Mesenchymal stem cell (in vitro differentiated cells and primary cell): ENCODE data around the gene VIT.
A peak's percentile ranks its signal among the peaks of the same experiment; 100 is the strongest.

Experiments
- DNase-seq: peaks from one replicate; pipeline ENCODE4 v3.0.0-alpha.2; 2013
- H2AFZ ChIP-seq: one replicate; pipeline ENCODE4 v1.6.1; 2013; ENCODE audit warnings: low read depth, mild to moderate bottlenecking, control low read depth, inconsistent platforms, low read length, moderate library complexity
- H2AK5ac ChIP-seq: 2 replicates; pipeline ENCODE4 v1.6.1; 2013; ENCODE audit warnings: low read length, moderate library complexity, mild to moderate bottlenecking, inconsistent platforms; ENCODE audit not compliant: severe bottlenecking
- H2BK120ac ChIP-seq: one replicate; pipeline ENCODE4 v1.6.1; 2013; ENCODE audit warnings: low read depth, mild to moderate bottlenecking, inconsistent platforms, low read length, moderate library complexity
- H2BK12ac ChIP-seq, 2 experiments: one replicate each; pipeline ENCODE4 v1.6.1; 2013; ENCODE audit warnings: inconsistent platforms in 2 of 2, low read length in 2 of 2, mild to moderate bottlenecking in 2 of 2, moderate library complexity in 2 of 2, control low read depth in 1 of 2
- H2BK15ac ChIP-seq: one replicate; pipeline ENCODE4 v1.6.1; 2013; ENCODE audit warnings: mild to moderate bottlenecking, low read depth, inconsistent platforms; ENCODE audit not compliant: poor library complexity, severe bottlenecking
- H2BK5ac ChIP-seq: 2 replicates; pipeline ENCODE4 v1.6.1; 2013; ENCODE audit warnings: low read depth, mild to moderate bottlenecking, low read length, control low read depth, inconsistent platforms; ENCODE audit not compliant: poor library complexity, severe bottlenecking
- H3K14ac ChIP-seq, 2 experiments: one replicate each; pipeline ENCODE4 v1.6.1; 2013; ENCODE audit warnings: inconsistent platforms in 2 of 2, low read length in 2 of 2, control low read depth in 1 of 2, mild to moderate bottlenecking in 1 of 2, moderate library complexity in 1 of 2
- H3K18ac ChIP-seq, 2 experiments: one replicate each; pipeline ENCODE4 v1.6.1; 2013; ENCODE audit warnings: inconsistent platforms in 2 of 2, low read length in 2 of 2, control low read depth in 1 of 2, low read depth in 1 of 2, mild to moderate bottlenecking in 1 of 2
- H3K23ac ChIP-seq, 2 experiments: one replicate each; pipeline ENCODE4 v1.6.1; 2013; ENCODE audit warnings: inconsistent platforms in 2 of 2, low read length in 2 of 2, mild to moderate bottlenecking in 2 of 2, moderate library complexity in 2 of 2, control low read depth in 1 of 2
- H3K27ac ChIP-seq: 2 replicates; pipeline ENCODE4 v1.5.1; 2013; ENCODE audit warnings: mild to moderate bottlenecking, moderate library complexity, low read length, control low read depth, inconsistent platforms; ENCODE audit not compliant: poor library complexity, severe bottlenecking
- H3K27me3 ChIP-seq, 2 experiments: 2 replicates each; pipeline versions ENCODE4 v1.6.1 to v1.7.0; 2013; ENCODE audit warnings: low read length in 2 of 2, mild to moderate bottlenecking in 2 of 2, moderate library complexity in 2 of 2, control low read depth in 1 of 2, inconsistent platforms in 1 of 2; ENCODE audit not compliant: control insufficient read depth in 1 of 2, insufficient read depth in 1 of 2
- H3K36me3 ChIP-seq, 2 experiments: 2 replicates each; pipeline versions ENCODE4 v1.6.1 to v1.7.0; 2013; ENCODE audit warnings: low read length in 2 of 2, control low read depth in 1 of 2, inconsistent platforms in 1 of 2, low read depth in 1 of 2, mild to moderate bottlenecking in 1 of 2; ENCODE audit not compliant: insufficient read depth in 2 of 2, control insufficient read depth in 1 of 2
- H3K4ac ChIP-seq, 2 experiments: one replicate each; pipeline ENCODE4 v1.6.1; 2013; ENCODE audit warnings: inconsistent platforms in 2 of 2, low read length in 2 of 2, mild to moderate bottlenecking in 2 of 2, moderate library complexity in 2 of 2, control low read depth in 1 of 2, low read depth in 1 of 2
- H3K4me1 ChIP-seq: 2 replicates; pipeline ENCODE4 v1.6.1; 2013; ENCODE audit warnings: low read depth, low read length, control low read depth; ENCODE audit not compliant: control insufficient read depth, insufficient read depth
- H3K4me2 ChIP-seq: 2 replicates; pipeline ENCODE4 v1.6.1; 2013; ENCODE audit warnings: low read length, mild to moderate bottlenecking, inconsistent platforms; ENCODE audit not compliant: poor library complexity, severe bottlenecking
- H3K4me3 ChIP-seq, 2 experiments: 2 replicates each; pipeline versions ENCODE4 v1.5.1 to v1.7.0; 2013; ENCODE audit warnings: low read length in 2 of 2, mild to moderate bottlenecking in 2 of 2, control low read depth in 1 of 2, low read depth in 1 of 2; ENCODE audit not compliant: insufficient read depth in 1 of 2
- H3K79me1 ChIP-seq: replicated peaks from 2 replicates; pipeline ENCODE4 v1.6.1; 2013; ENCODE audit warnings: mild to moderate bottlenecking, control low read depth, low read length, inconsistent platforms; ENCODE audit not compliant: poor library complexity, severe bottlenecking
- H3K9ac ChIP-seq: 2 replicates; pipeline ENCODE4 v1.7.0; 2013; ENCODE audit warnings: mild to moderate bottlenecking, low read length, moderate library complexity
- H3K9me3 ChIP-seq: 2 replicates; pipeline ENCODE4 v1.7.0; 2013; ENCODE audit warnings: mild to moderate bottlenecking, low read length; ENCODE audit not compliant: control insufficient read depth
- H4K8ac ChIP-seq: one replicate; pipeline ENCODE4 v1.6.1; 2013; ENCODE audit warnings: inconsistent platforms, mild to moderate bottlenecking, low read length, moderate library complexity
- H4K91ac ChIP-seq: one replicate; pipeline ENCODE4 v1.6.1; 2013; ENCODE audit warnings: mild to moderate bottlenecking, low read length, inconsistent platforms
- WGBS: methylation state at CpG from one replicate; pipeline ENCODE4 v1.1.7; 2013; ENCODE audit warnings: mixed read lengths; 5-methylcytosine and 5-hydroxymethylcytosine counted together

The VIT gene

DNA sequence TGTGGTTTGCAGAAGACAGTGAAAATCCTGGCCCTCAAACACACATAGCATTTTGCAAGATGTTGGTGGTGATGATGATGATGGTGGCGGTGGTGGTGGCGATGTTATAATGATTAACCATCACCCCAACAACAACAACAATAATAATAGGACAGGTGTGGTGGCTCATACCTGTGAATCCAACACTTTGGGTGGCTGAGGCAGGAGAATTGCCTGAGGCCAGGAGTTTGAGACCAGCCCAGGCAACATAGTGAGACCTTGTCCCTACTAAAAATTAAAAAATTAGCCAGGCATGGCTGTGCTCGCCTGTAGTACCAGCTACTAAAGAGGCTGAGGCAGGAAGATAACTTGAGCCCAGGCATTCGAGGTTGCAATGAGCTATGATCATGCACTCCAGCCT is 3.8 kb downstream of the VIT start:
- WGBS: 92% methylated on average over 2 of the region's 4 CpGs
- Histone ChIP-seq H3K4ac (no peak overlapping the region), H2AFZ (no peak overlapping the region), H3K9me3 (no peaks in the 10 kb centered on the region), H2BK5ac (no peak overlapping the region), H3K9ac (no peak overlapping the region), H3K27ac (no peak overlapping the region), H2AK5ac (no peak overlapping the region), H3K27me3 (no peaks in the 10 kb centered on the region), H3K4me3 (no peak overlapping the region), H3K36me3 (no peaks in the 10 kb centered on the region), H2BK120ac (no peak overlapping the region), H4K91ac (no peak overlapping the region), H3K4me2 (no peak overlapping the region), H2BK15ac (no peak overlapping the region), H3K79me1 (no peaks in the 10 kb centered on the region), H2BK12ac (no peak overlapping the region), H3K18ac (no peak overlapping the region), H3K23ac (no peak overlapping the region), H3K14ac (no peak overlapping the region), H3K4me1 (peaks cover 4% of the 10 kb centered on the region), H4K8ac (no peak overlapping the region)
- no peak for DNase-seq

DNA sequence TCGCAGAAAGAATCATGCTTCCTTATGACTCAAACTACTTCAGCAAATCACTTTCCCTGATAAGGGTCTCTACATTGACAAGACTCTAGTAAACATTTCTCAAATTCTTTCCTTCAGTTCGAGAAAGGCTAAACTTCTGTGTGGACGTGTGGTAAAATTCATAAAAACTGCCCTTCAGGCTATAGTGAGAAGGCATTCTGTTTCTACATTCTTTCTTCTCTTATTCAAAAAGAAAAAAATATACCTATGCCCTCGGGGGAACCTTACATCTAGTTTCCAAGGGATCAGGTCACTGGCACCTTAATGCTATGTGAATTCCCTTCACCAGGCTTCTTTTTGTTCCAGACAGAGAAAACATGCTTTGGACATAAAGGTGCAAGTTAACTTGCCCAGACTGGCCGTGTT is 4.9 kb downstream of the VIT start:
- Histone ChIP-seq H2BK5ac (no peak overlapping the region), H3K4me3 (no peak overlapping the region), H3K18ac (no peak overlapping the region), H3K27me3 (no peaks in the 10 kb centered on the region), H3K36me3 (no peaks in the 10 kb centered on the region), H3K4ac (no peak overlapping the region), H4K8ac (no peak overlapping the region), H3K79me1 (no peaks in the 10 kb centered on the region), H3K27ac (peak overlapping the region; percentile 19), H2BK12ac (no peak overlapping the region), H3K4me2 (no peak overlapping the region), H4K91ac (no peak overlapping the region), H3K14ac (no peak overlapping the region), H2BK120ac (no peak overlapping the region), H2AK5ac (no peak overlapping the region), H3K4me1 (peaks cover 2% of the 10 kb centered on the region), H3K9me3 (no peaks in the 10 kb centered on the region), H3K23ac (no peak overlapping the region), H3K9ac (no peak overlapping the region), H2BK15ac (no peak overlapping the region), H2AFZ (no peak overlapping the region)
- no peak for DNase-seq
- WGBS: 46% methylated on average over 5 of the region's 5 CpGs

DNA sequence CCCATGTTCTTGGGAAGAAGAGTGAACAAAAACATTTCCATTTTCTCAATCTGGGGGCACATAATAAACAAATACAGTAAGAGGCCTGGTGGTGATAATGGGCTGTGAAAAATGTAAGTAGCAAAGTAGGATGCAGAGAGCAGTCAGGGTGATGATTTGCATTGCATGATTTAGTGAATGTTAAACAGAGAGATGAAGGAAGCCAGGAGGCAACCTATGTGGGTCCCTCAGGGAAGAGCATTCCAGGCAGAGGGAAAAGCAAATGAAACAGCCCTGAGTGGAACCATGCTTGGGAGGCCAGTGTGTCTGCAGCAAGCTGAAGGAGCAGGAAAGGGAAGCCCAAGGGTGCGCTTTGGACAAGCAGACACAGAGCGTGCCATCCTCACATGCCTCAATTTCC is 5.4 kb downstream of the VIT start:
- Histone ChIP-seq H3K4me2 (no peak overlapping the region), H3K18ac (no peak overlapping the region), H3K14ac (no peak overlapping the region), H2BK120ac (no peak overlapping the region), H3K9me3 (no peaks in the 10 kb centered on the region), H3K4me3 (no peak overlapping the region), H4K8ac (peak overlapping the region; percentile 69), H2AFZ (no peak overlapping the region), H2BK12ac (peak overlapping the region in 1 of 2 experiments; percentile 12), H3K4me1 (peaks cover 2% of the 10 kb centered on the region), H3K9ac (no peak overlapping the region), H3K27ac (no peak overlapping the region), H4K91ac (no peak overlapping the region), H3K36me3 (no peaks in the 10 kb centered on the region), H2AK5ac (no peak overlapping the region), H3K4ac (no peak overlapping the region), H3K79me1 (no peaks in the 10 kb centered on the region), H2BK5ac (no peak overlapping the region), H2BK15ac (no peak overlapping the region), H3K23ac (no peak overlapping the region), H3K27me3 (no peaks in the 10 kb centered on the region)
- no peak for DNase-seq
- WGBS: 71% methylated on average over 2 of the region's 2 CpGs

DNA sequence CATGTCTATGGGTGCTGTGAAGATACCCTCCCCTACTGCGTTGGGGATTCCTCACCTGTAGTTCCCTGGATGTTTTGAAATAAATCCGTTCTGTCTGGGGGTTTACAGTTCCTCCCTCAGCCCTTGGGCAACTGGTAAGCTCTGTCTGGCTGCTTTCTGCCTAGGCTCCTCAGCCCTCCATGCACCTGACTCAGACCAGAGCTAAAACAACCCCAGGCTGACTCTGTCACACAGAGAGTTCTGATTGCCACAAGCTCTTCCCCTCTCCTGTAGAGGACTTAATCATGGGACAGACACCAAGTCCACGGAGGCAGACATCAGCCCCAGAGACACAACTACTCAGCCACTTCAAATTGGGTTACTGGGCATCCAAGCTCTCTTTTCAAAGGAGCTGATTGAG is 6.3 kb downstream of the VIT start:
- Histone ChIP-seq H3K9me3 (no peaks in the 10 kb centered on the region), H2BK12ac (no peak overlapping the region), H3K36me3 (no peaks in the 10 kb centered on the region), H3K4me3 (no peak overlapping the region), H3K23ac (no peak overlapping the region), H3K4me1 (peaks cover 7% of the 10 kb centered on the region), H4K8ac (no peak overlapping the region), H3K4me2 (no peak overlapping the region), H2AK5ac (peak overlapping the region; percentile 71), H3K79me1 (no peaks in the 10 kb centered on the region), H3K18ac (no peak overlapping the region), H2BK120ac (no peak overlapping the region), H4K91ac (no peak overlapping the region), H2AFZ (no peak overlapping the region), H3K9ac (no peak overlapping the region), H3K4ac (no peak overlapping the region), H3K14ac (no peak overlapping the region), H2BK5ac (no peak overlapping the region), H2BK15ac (no peak overlapping the region), H3K27me3 (no peaks in the 10 kb centered on the region), H3K27ac (no peak overlapping the region)
- DNase-seq: no peak
- WGBS: 93% methylated on average over 3 of the region's 3 CpGs
